K562 (cell line): ENCODE results near the gene ALDH16A1. TPM values are rescaled to one million over a fixed set of nuclear protein-coding genes. Genes with fewer than 3 reads are reported as not detected.
A peak's percentile ranks its signal among the peaks of the same experiment; 100 is the strongest.

ENCODE experiments used
- ATF1 ChIP-seq, 2 experiments: fragments of 450-650 bp in 1 of 2; IDR thresholded peaks; 2 replicates each; pipeline ENCODE4 v1.6.1; 2016; ENCODE audit warnings: missing compliant biosample characterization in 1 of 2, missing genetic modification characterization in 1 of 2
- CBX2 ChIP-seq: fragments of 200-600 bp; sonication (generic); IDR thresholded peaks from one replicate; pipeline ENCODE4 v1.6.1; 2012; ENCODE audit warnings: mild to moderate bottlenecking, low read length, inconsistent platforms; ENCODE audit not compliant: insufficient read depth, poor library complexity, severe bottlenecking
- CHD2 ChIP-seq: IDR thresholded peaks from 2 replicates; pipeline ENCODE4 v1.6.1; 2011; ENCODE audit warnings: low read depth, low read length
- CREB1 ChIP-seq, 2 experiments: sonication (generic) in 1 of 2; formaldehyde crosslinking in 1 of 2; IDR thresholded peaks; 2 replicates each; pipeline versions ENCODE4 v1.6.1 to v1.8.0; 2012 to 2022; ENCODE audit warnings: inconsistent platforms in 1 of 2, mild to moderate bottlenecking in 1 of 2, missing genetic modification reagents in 1 of 2, moderate library complexity in 1 of 2
- CREM ChIP-seq: IDR thresholded peaks from 2 replicates; pipeline ENCODE4 v1.6.1; 2014; ENCODE audit warnings: antibody characterized with exemption, low read depth
- CXXC5 ChIP-seq: fragments of 250-450 bp; sonication (Bioruptor Pico); IDR thresholded peaks from 2 replicates; pipeline ENCODE4 v1.8.0; 2022; ENCODE audit warnings: inconsistent platforms, mild to moderate bottlenecking, moderate library complexity
- ESRRA ChIP-seq: fragments of 450-650 bp; IDR thresholded peaks from 2 replicates; pipeline ENCODE4 v1.6.1; 2014; ENCODE audit warnings: low read depth, mild to moderate bottlenecking, moderate library complexity, borderline replicate concordance
- GABPA ChIP-seq: fragments of 200-800 bp; sonication (Bioruptor generic); conservative IDR thresholded peaks from 2 replicates; pipeline ENCODE4 v1.6.1; 2016; ENCODE audit warnings: low read depth, missing genetic modification characterization, missing compliant biosample characterization
- HCFC1 ChIP-seq: IDR thresholded peaks from 2 replicates; pipeline ENCODE4 v1.6.1; 2012; ENCODE audit warnings: low read depth, low read length, improper control_type of control experiment
- KDM2B ChIP-seq: fragments of 250-450 bp; sonication (Bioruptor Pico); IDR thresholded peaks from 2 replicates; pipeline ENCODE4 v1.8.0; 2021; ENCODE audit warnings: mild to moderate bottlenecking, moderate library complexity
- L3MBTL2 ChIP-seq: fragments of 450-650 bp; IDR thresholded peaks from 2 replicates; pipeline ENCODE4 v1.6.1; 2016; ENCODE audit warnings: mild to moderate bottlenecking, moderate library complexity
- LCOR ChIP-seq: sonication (generic); formaldehyde crosslinking; IDR thresholded peaks from 2 replicates; pipeline ENCODE4 v1.8.0; 2022; ENCODE audit warnings: mild to moderate bottlenecking, missing genetic modification reagents
- MAZ ChIP-seq, 2 experiments: fragments of 450-650 bp in 1 of 2; sonication (generic) in 1 of 2; formaldehyde crosslinking; IDR thresholded peaks in 1 of 2; conservative IDR thresholded peaks in 1 of 2; 2 replicates each; pipeline versions ENCODE4 v1.4.0 to v1.5.0; 2020; ENCODE audit warnings: mild to moderate bottlenecking in 1 of 2, missing genetic modification reagents in 1 of 2
- NR2C1 ChIP-seq, 2 experiments: fragments of 450-650 bp; IDR thresholded peaks; 2 replicates each; pipeline ENCODE4 v1.6.1; 2017; ENCODE audit warnings: mild to moderate bottlenecking in 2 of 2, antibody characterized with exemption in 1 of 2, inconsistent platforms in 1 of 2, missing compliant biosample characterization in 1 of 2, missing genetic modification characterization in 1 of 2
- POLR2G ChIP-seq: fragments of 200-400 bp; formaldehyde crosslinking; IDR thresholded peaks from 2 replicates; pipeline ENCODE4 v1.6.1; 2017; ENCODE audit warnings: low read depth, mild to moderate bottlenecking, antibody characterized with exemption, low read length, moderate library complexity
- RAD21 ChIP-seq, 2 experiments: fragments of 250-450 bp in 1 of 2; fragments of 450-650 bp in 1 of 2; sonication (Bioruptor Pico) in 1 of 2; formaldehyde crosslinking in 1 of 2; IDR thresholded peaks in 1 of 2; conservative IDR thresholded peaks in 1 of 2; 2 replicates each; pipeline versions ENCODE4 v1.4.0 to v1.8.0; 2020 to 2022; ENCODE audit warnings: mild to moderate bottlenecking in 2 of 2, moderate library complexity in 1 of 2
- RBFOX2 ChIP-seq: fragments of 200-400 bp; formaldehyde crosslinking; IDR thresholded peaks from 2 replicates; pipeline ENCODE4 v1.6.1; 2017; ENCODE audit warnings: low read depth, mild to moderate bottlenecking, low read length, moderate library complexity
- SMARCB1 ChIP-seq: IDR thresholded peaks from 2 replicates; pipeline ENCODE4 v1.6.1; 2011; ENCODE audit warnings: improper control_type of control experiment, low read depth; ENCODE audit not compliant: insufficient read length
- SUPT5H ChIP-seq: fragments of 450-650 bp; IDR thresholded peaks from 2 replicates; pipeline ENCODE4 v1.6.1; 2016
- ZBTB5 ChIP-seq: fragments of 450-650 bp; IDR thresholded peaks from 2 replicates; pipeline ENCODE4 v1.6.1; 2017; ENCODE audit warnings: antibody characterized with exemption
- ZNF140 ChIP-seq: fragments of 250-450 bp; sonication (Bioruptor Pico); IDR thresholded peaks from 2 replicates; pipeline ENCODE4 v1.8.0; 2021; ENCODE audit warnings: moderate library complexity, mild to moderate bottlenecking, inconsistent platforms
- ZNF740 ChIP-seq, 3 experiments: fragments of 200-800 bp in 1 of 3; sonication (Bioruptor generic) in 1 of 3; sonication (generic) in 1 of 3; formaldehyde crosslinking in 1 of 3; IDR thresholded peaks; 2 replicates each; pipeline versions ENCODE4 v1.6.1 to v1.8.0; 2016 to 2022; ENCODE audit warnings: mild to moderate bottlenecking in 2 of 3, missing compliant biosample characterization in 2 of 3, missing genetic modification characterization in 2 of 3, missing genetic modification reagents in 1 of 3
- polyA plus RNA-seq, 8 experiments: library from polyadenylated mRNA; depleted of rRNA in 4 of 8; stranded (reverse) in 5 of 8; unstranded in 3 of 8; fragments of >200 nt; fragmentation: Nextera tagmentation in 2 of 8; fragmentation: Illumina TruSeq in 1 of 8; extraction: Ambion mirVana in 2 of 8; extraction: Trizol in 1 of 8; gene quantifications; 2 replicates each; pipeline versions ENCODE4 v1.2.1 to v1.2.3, GENCODE V29; 2011 to 2014; ENCODE audit warnings: inconsistent platforms in 1 of 8, missing spikeins in 1 of 8
- total RNA-seq, 7 experiments: library from RNA; depleted of rRNA in 6 of 7; stranded (reverse); fragments of >200 nt in 6 of 7; fragmentation: Illumina TruSeq in 2 of 7; extraction: Trizol in 2 of 7; gene quantifications; 2 replicates each; pipeline versions ENCODE4 v1.2.1 to v1.2.3, GENCODE V29; 2011 to 2021; ENCODE audit warnings: low replicate concordance in 1 of 7

Gene ALDH16A1
- total and polyA plus RNA-seq, 9 of the 15 experiments (the other 6 are each of a cell fraction or from before 2014, with no cell fraction given), result 2.2 to 52.2 (median 7.6) TPM

DNA sequence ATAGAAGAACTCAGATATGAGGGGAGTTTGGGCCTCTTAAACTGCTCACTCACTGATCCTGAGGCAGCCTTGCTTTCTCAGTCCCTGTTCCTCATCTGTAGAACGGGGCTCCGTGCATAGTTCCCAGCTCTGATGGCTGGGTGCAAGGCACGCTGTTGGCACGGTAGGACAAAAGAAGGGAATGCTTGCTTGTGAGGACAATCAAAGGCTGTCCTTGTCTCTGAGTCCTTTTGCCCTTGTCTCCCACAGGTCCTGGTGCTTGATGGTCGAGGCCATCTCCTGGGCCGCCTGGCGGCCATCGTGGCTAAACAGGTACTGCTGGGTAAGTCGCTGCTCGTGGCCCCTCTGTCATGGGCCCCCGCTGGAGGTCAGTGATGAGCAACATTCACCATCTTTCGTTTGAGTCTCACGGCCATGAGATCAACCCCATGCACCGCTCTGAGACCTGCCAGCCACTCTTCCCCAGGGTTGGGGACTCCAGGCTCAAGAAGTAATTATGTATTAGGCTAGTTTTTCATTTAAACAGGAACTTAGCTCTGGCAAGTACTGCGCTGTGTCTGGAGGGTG is 36.7 kb downstream of the ALDH16A1 start (continued):
- TF ChIP-seq L3MBTL2 (peak; percentile 50; the same call in 1 of the 2 replicates), CREM (peak; percentile 40; the same call in 1 of the 2 replicates), KDM2B (CRISPR knock-in tag) (0 out of 2 replicates have a peak, but pooled peaks have one; percentile 46), CXXC5 (CRISPR knock-in tag) (0 out of 2 replicates have a peak, but pooled peaks have one; percentile 7), ZNF140 (CRISPR knock-in tag) (no peak), MAZ (CRISPR knock-in tag; conservative IDR thresholded peaks at IDR 0.05 in 1 of 2, IDR thresholded peaks at IDR 0.05 in 1 of 2) (peak in 1 of 2 experiments; percentile 51; a peak in 2 of 4 replicates), CBX2 (no peak), ATF1 (CRISPR knock-in tag; IDR thresholded peaks at IDR 0.05) (no peak), ATF1 (tag; IDR thresholded peaks at IDR 0.05) (0 out of 2 replicates have a peak, but pooled peaks have one; percentile 27), ZNF740 (CRISPR knock-in tag; IDR thresholded peaks at IDR 0.05) (peak; percentile 63; the same call in 1 of the 2 replicates), ZNF740 (tag; IDR thresholded peaks at IDR 0.05) (no peak), ESRRA (peak; percentile 80), GABPA (tag) (no peak), NR2C1 (IDR thresholded peaks at IDR 0.05) (no peak), NR2C1 (tag; IDR thresholded peaks at IDR 0.05) (0 out of 2 replicates have a peak, but pooled peaks have one; percentile 2), CREB1 (IDR thresholded peaks at IDR 0.05) (no peak), CREB1 (CRISPR knock-in tag; IDR thresholded peaks at IDR 0.05) (peak; percentile 56), POLR2G (peak; percentile 44), RAD21 (CRISPR knock-in tag; conservative IDR thresholded peaks at IDR 0.05 in 1 of 2, IDR thresholded peaks at IDR 0.05 in 1 of 2) (peak in 1 of 2 experiments; percentile 12; a peak in 2 of 4 replicates), CHD2 (no peak), LCOR (CRISPR knock-in tag) (peak; percentile 80), HCFC1 (peak; percentile 27; the same call in 1 of the 2 replicates), SMARCB1 (no peak), SUPT5H (peak; percentile 50; the same call in 1 of the 2 replicates), ZBTB5 (no peak), RBFOX2 (peak; percentile 77)
